NCI-H2171 (cell line): ENCODE data around the gene DHX35.
A peak's percentile ranks its signal among the peaks of the same experiment; 100 is the strongest.

Experiments
- DNase-seq: peaks from one replicate; lab custom pipeline; 2025; lab: John Stamatoyannopoulos, UW

Gene DHX35

GRCh38 chr20:38962044-38962927, at the start of gene DHX35:
Gene DHX35, plus strand, starts transcription at chr20:38962344. Its CDS starts 24 bp downstream, at chr20:38962368.
- peak; percentile 99 for DNase-seq

- no peak for DNase-seq
These were observed 46.8 kb upstream of the DHX35 start for GRCh38 chr20:38915355-38915754.

- DNase-seq = no peak
These were observed 44.5 kb upstream of the DHX35 start for GRCh38 chr20:38917657-38918056.

GRCh38 chr20:38918172-38918571, 44.0 kb upstream of the DHX35 start:
- DNase-seq = no peak

GRCh38 chr20:38919683-38920082, 42.5 kb upstream of the DHX35 start:
- DNase-seq = no peak

- no peak for DNase-seq
These were observed 41.7 kb upstream of the DHX35 start for GRCh38 chr20:38920411-38920810.

- DNase-seq = no peak
These were observed 41.3 kb upstream of the DHX35 start for GRCh38 chr20:38920851-38921250.

GRCh38 chr20:38924718-38925117, 37.4 kb upstream of the DHX35 start:
- no peak for DNase-seq

GRCh38 chr20:38926142-38926933, 35.8 kb upstream of the DHX35 start, which contains the start of gene FAM83D:
Gene FAM83D, plus strand, starts transcription at chr20:38926417. Its CDS starts 26 bp downstream, at chr20:38926443.
- peak; percentile 97 for DNase-seq

GRCh38 chr20:38926934-38927616, 35.1 kb upstream of the DHX35 start:
- DNase-seq = no peak

- DNase-seq = no peak
These were observed 34.1 kb upstream of the DHX35 start for GRCh38 chr20:38927902-38928578.

GRCh38 chr20:38930242-38930569, 31.9 kb upstream of the DHX35 start:
- DNase-seq = no peak

GRCh38 chr20:38931984-38932383, 30.2 kb upstream of the DHX35 start:
- DNase-seq = no peak

- DNase-seq = no peak
These were observed 29.6 kb upstream of the DHX35 start for GRCh38 chr20:38932457-38933120.

GRCh38 chr20:38934530-38934929, 27.6 kb upstream of the DHX35 start:
- no peak for DNase-seq

GRCh38 chr20:38935285-38935684, 26.9 kb upstream of the DHX35 start:
- DNase-seq = no peak

GRCh38 chr20:38935967-38936407, 26.2 kb upstream of the DHX35 start:
- no peak for DNase-seq

- no peak for DNase-seq
These were observed 25.1 kb upstream of the DHX35 start for GRCh38 chr20:38937000-38937399.

- no peak for DNase-seq
These were observed 24.1 kb upstream of the DHX35 start for GRCh38 chr20:38937978-38938473.

- no peak for DNase-seq
These were observed 22.5 kb upstream of the DHX35 start for GRCh38 chr20:38939686-38940085.

GRCh38 chr20:38940644-38941043, 21.5 kb upstream of the DHX35 start:
- no peak for DNase-seq
